IPS DF 6.9 (cell line): ENCODE results near the gene TXLNG.
"Not testable (repeated sequence)": the region's sequence is repeated elsewhere in the genome, so short reads cannot be mapped to it uniquely, and the experiment has no call there.

Source experiments
- DNase-seq: peaks from one replicate; pipeline ENCODE4 v3.0.0-alpha.2; 2013; ENCODE audit warnings: low read depth, low spot score
- H3K27ac ChIP-seq: one replicate; pipeline ENCODE4 v1.5.1; 2013; ENCODE audit warnings: low read length, control low read depth
- H3K27me3 ChIP-seq: 2 replicates; pipeline ENCODE4 v1.6.1; 2013; ENCODE audit warnings: mild to moderate bottlenecking, low read length; ENCODE audit not compliant: control insufficient read depth, insufficient read depth
- H3K36me3 ChIP-seq: 2 replicates; pipeline ENCODE4 v1.6.1; 2013; ENCODE audit warnings: low read length; ENCODE audit not compliant: control insufficient read depth, insufficient read depth
- H3K4me1 ChIP-seq: 2 replicates; pipeline ENCODE4 v1.6.1; 2013; ENCODE audit warnings: low read length; ENCODE audit not compliant: control insufficient read depth, insufficient read depth
- H3K4me3 ChIP-seq: 2 replicates; pipeline ENCODE4 v1.5.1; 2013; ENCODE audit warnings: mild to moderate bottlenecking, low read length
- H3K9me3 ChIP-seq: 2 replicates; pipeline ENCODE4 v1.6.1; 2013; ENCODE audit warnings: low read length, inconsistent platforms; ENCODE audit not compliant: control insufficient read depth, insufficient read depth
- WGBS: extraction: QIAGEN DNeasy Blood & Tissue Kit; methylation state at CpG from one replicate; pipeline ENCODE4 v1.1.7; 2013; ENCODE audit warnings: mixed read lengths, missing lambda C conversion rate; ENCODE audit not compliant: insufficient read length, insufficient coverage; 5-methylcytosine and 5-hydroxymethylcytosine counted together

TXLNG gene

DNA sequence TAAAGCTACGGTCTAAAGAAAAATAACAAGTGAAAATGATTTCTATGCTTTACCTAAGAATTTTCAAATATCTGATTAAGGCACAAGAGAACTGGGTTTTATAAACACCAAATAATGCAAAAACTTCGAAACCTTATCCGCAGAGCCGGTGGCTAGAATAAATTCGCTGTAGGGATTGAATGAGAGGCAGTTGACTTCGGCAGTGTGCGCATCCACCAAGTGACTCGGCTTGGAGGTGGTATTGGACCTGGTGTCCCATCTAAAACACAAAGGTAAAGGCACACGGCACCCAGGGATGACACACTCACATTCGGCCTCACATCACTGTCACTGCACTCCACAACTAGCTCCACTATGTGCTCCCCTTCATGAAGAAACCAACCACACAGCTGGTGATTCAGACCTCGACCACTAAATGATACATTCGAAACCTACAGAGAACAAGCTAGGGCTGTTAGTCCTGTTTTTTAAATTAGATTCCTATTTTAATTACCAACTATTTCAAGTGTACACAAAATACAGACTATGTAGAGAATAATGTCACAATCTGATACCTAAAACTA, 66.4 kb downstream of the TXLNG start:
- no peaks in the 10 kb centered on the region for H3K27me3 ChIP-seq
- WGBS = no CpG with 5 or more reads among the region's 12 CpGs
- peaks cover 6% of the 10 kb centered on the region; the same call in 1 of the 2 replicates for H3K36me3 ChIP-seq
- no peaks in the 10 kb centered on the region for H3K9me3 ChIP-seq
- H3K4me1 ChIP-seq = no peaks in the 10 kb centered on the region; the same call in 1 of the 2 replicates
- DNase-seq = no peak
- no peak overlapping the region for H3K27ac ChIP-seq
- no peak overlapping the region for H3K4me3 ChIP-seq

DNA sequence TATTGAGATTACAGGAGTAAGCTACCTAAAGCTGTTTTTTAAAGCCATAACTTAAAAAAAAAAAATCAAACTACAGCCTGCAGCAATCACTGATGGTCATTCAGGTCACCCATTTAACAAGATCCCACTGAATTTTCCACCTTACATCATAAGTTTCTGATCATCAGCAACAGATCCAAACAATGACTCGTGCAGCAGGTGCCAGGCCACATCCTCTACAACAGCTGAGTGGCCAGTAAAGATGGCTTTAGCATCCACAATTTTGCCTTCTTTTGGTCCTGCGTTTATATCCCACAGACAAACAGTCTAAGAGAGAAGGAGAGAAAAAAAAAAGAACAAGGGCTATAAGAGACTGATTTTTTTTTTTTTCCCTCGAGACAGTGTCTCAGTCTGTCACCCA, 67.3 kb downstream of the TXLNG start:
- no peaks in the 10 kb centered on the region for H3K27me3 ChIP-seq
- no peak for DNase-seq
- no peaks in the 10 kb centered on the region for H3K9me3 ChIP-seq
- no CpG with 5 or more reads among the region's 3 CpGs for WGBS
- H3K27ac ChIP-seq = no peak overlapping the region
- no peaks in the 10 kb centered on the region; the same call in 1 of the 2 replicates for H3K4me1 ChIP-seq
- H3K4me3 ChIP-seq = no peak overlapping the region
- peaks cover 9% of the 10 kb centered on the region; the same call in 1 of the 2 replicates for H3K36me3 ChIP-seq

DNA sequence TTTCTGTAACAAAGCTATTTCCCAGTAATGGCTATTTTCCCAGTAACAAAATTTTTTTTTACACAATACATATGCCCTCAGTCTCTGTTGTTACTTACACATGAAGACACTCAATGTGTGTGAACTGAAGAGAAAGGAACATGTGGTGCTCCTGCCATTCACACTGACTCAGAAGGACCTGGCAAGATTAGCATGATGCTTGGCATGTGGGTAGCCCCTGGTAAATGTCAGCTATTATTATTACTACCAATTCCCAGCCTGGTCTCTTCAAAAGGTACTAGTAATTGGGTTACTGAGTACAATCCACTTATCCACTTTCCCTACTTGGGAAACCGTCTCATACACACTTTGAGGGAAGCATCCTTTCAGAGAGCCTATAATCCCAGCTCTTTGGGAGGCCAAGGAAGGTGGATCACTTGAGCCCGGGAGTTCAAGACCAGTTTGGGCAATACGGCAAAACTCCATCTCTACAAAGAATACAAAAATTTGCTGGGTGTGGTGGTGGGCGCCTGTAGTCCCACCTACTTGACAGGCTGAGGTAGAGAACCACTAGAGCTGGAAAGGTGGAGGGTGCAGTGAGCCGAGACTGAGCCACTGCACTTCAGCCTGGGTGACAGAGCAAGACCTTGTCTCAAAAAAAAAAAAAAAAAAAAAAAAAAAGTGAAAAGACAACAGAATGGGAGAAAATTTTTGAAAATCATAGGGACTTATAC, 69.3 kb downstream of the TXLNG start:
- Histone ChIP-seq H3K4me1 (no peaks in the 10 kb centered on the region; the same call in 1 of the 2 replicates), H3K4me3 (no peak overlapping the region), H3K9me3 (no peaks in the 10 kb centered on the region), H3K27me3 (no peaks in the 10 kb centered on the region), H3K27ac (no peak overlapping the region), H3K36me3 (peaks cover 9% of the 10 kb centered on the region; the same call in 1 of the 2 replicates)
- no CpG with 5 or more reads among the region's 5 CpGs for WGBS
- no peak for DNase-seq

DNA sequence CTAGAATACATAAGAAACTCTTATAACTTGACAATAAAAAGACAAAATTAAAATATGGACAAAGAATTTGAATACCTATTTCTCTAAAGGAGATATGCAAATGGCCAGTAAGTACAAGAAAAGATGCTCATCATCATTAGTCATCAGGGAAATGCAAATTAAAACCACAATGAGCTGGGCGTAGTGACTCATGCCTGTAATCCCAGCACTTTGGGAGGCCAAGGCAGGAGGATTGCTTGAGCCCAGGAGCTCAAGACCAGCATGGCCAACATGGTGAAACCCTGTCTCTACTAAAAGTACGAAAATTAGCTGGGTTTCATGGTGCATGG, 69.8 kb downstream of the TXLNG start:
- not testable (repeated sequence) for H3K9me3 ChIP-seq, DNase-seq, H3K27ac ChIP-seq, H3K27me3 ChIP-seq, H3K36me3 ChIP-seq, H3K4me1 ChIP-seq, H3K4me3 ChIP-seq
- no CpG with 5 or more reads among the region's 2 CpGs for WGBS

DNA sequence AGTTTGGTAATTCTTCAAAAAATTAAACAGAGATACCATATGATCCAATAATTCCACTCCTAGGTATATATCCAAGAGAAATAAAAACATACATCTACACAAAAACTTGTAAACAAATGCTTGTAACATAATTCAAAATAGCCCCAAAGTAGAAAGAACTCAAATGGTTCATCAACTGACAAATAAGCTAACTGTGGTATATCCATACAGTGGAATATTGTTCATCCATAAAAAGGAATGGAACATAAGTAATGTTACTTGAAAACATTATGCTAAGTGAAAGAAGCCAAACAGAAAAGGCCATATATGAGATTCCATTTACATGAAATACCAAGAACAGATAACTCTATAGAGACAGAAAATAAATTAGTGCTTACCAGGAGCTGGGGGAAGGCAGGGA, 70.5 kb downstream of the TXLNG start:
- no peak overlapping the region for H3K27ac ChIP-seq
- peaks cover 9% of the 10 kb centered on the region; the same call in 1 of the 2 replicates for H3K36me3 ChIP-seq
- no peak for DNase-seq
- H3K4me1 ChIP-seq = no peaks in the 10 kb centered on the region; the same call in 1 of the 2 replicates
- H3K9me3 ChIP-seq = no peaks in the 10 kb centered on the region
- H3K27me3 ChIP-seq = no peaks in the 10 kb centered on the region
- no peak overlapping the region for H3K4me3 ChIP-seq

DNA sequence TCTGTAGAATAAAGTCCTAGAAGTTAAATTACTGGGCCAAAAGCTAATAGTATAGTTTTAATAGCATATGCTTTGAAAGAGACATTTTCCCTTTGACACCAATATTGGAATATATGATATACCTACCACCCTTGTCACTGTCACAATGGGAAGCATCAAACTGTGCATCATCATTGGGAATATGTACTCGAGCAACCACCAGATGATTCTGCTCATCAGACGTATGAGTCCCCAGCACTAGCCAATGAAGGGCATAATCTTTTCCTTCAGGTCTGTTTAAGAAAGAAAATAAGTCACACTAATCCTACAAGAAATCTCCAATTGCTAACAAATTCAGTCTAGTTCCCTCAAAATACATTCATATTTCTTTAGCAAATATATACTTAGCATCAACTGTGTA, 76.6 kb downstream of the TXLNG start:
- no peak overlapping the region for H3K27ac ChIP-seq
- H3K4me3 ChIP-seq = no peak overlapping the region
- no peak for DNase-seq
- no peaks in the 10 kb centered on the region for H3K27me3 ChIP-seq
- WGBS = no CpG with 5 or more reads among the region's 2 CpGs
- H3K9me3 ChIP-seq = no peaks in the 10 kb centered on the region
- no peaks in the 10 kb centered on the region for H3K4me1 ChIP-seq
- H3K36me3 ChIP-seq = peaks cover 2% of the 10 kb centered on the region; the same call in 1 of the 2 replicates

DNA sequence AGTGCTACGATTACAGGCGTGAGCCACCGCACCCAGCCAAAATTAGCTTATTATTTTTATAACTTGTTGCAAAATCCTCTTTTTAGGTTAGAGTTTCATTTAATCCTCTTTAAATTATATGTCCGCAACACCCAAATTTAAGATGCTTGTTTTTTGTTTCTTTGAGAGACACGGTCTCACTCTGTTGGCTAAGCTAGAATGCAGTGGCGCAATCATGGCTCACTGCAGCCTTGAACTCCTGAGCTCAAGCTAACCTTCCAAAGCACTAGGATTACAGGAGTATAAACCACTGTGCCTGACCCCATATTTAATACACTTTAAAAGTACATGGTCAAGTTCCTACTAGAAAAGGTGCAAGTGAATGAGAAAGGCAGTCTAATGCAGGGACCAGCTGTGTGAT, 81.7 kb downstream of the TXLNG start:
- no CpG with 5 or more reads among the region's 6 CpGs for WGBS
- H3K4me3 ChIP-seq = no peak overlapping the region

DNA sequence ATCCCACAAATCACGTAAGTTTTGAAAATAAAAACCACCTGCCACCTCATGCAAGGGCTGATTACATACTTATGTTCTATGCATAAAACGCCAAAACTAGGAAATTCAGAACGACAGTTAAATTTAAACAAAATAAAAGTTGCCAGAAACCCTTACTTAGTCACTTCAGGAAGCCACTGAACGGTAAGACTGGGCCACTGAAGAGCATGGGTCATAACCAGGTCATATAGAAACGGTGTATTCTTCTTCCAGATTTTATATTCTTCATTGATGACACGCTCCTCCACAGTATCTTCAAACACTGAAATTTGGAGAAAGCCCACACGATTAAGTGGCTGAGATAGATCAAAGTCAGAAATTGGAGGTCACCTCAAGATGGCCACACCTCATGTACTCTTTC, 82.7 kb downstream of the TXLNG start:
- no peak for DNase-seq
- WGBS = 100% methylated on average over 1 of the region's 7 CpGs
- Histone ChIP-seq H3K4me3 (peak overlapping the region; percentile 60; the same call in 1 of the 2 replicates), H3K27me3 (no peaks in the 10 kb centered on the region), H3K27ac (no peak overlapping the region), H3K36me3 (no peaks in the 10 kb centered on the region), H3K4me1 (no peaks in the 10 kb centered on the region), H3K9me3 (no peaks in the 10 kb centered on the region)

More for the DNA sequence above, 81.7 kb downstream of the TXLNG start:
- no peak for DNase-seq
- Histone ChIP-seq H3K4me1 (no peaks in the 10 kb centered on the region), H3K27me3 (no peaks in the 10 kb centered on the region), H3K36me3 (no peaks in the 10 kb centered on the region; the same call in 1 of the 2 replicates), H3K9me3 (no peaks in the 10 kb centered on the region), H3K27ac (no peak overlapping the region)

DNA sequence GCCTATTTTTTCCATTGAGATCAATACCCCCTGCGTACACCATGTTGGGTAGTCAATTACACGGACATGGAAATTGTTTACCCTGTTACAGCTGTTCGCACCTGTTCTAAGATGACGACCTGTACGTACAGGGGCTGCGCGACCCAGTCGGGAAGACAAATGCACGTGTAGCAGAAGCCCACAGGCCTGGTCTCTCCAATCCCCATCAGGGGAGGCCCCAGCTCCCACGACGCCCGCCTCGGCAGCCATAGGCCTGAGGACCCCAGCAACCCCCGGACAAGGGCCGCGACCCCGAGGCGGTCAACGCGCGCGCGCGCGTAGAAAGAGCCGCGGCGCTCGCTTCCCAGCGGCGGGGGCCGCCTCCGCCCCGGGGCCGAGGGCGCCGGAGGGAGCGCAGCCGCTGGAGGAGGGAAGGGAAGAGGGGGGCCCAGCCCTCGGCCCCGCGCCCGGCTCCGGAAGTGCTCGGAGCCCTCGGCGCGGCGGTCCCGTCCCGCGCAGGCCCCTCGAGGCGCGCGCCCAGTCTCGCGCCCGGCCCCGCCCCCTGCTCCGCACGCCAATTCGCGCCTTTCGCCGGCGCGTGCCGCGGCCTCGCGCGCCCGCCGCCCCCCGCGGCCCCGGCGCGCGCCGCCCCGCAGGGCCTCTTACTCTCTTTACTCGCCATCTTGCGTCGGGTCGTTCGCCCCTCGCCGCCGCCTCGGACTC, 83.3 kb downstream of the TXLNG start:
- no CpG with 5 or more reads among the region's 92 CpGs for WGBS
- H3K4me3 ChIP-seq = peak overlapping the region; percentile 60
- DNase-seq = no peak
- H3K4me1 ChIP-seq = no peaks in the 10 kb centered on the region
- no peaks in the 10 kb centered on the region for H3K36me3 ChIP-seq
- no peaks in the 10 kb centered on the region for H3K27me3 ChIP-seq
- no peaks in the 10 kb centered on the region for H3K9me3 ChIP-seq
- H3K27ac ChIP-seq = no peak overlapping the region

DNA sequence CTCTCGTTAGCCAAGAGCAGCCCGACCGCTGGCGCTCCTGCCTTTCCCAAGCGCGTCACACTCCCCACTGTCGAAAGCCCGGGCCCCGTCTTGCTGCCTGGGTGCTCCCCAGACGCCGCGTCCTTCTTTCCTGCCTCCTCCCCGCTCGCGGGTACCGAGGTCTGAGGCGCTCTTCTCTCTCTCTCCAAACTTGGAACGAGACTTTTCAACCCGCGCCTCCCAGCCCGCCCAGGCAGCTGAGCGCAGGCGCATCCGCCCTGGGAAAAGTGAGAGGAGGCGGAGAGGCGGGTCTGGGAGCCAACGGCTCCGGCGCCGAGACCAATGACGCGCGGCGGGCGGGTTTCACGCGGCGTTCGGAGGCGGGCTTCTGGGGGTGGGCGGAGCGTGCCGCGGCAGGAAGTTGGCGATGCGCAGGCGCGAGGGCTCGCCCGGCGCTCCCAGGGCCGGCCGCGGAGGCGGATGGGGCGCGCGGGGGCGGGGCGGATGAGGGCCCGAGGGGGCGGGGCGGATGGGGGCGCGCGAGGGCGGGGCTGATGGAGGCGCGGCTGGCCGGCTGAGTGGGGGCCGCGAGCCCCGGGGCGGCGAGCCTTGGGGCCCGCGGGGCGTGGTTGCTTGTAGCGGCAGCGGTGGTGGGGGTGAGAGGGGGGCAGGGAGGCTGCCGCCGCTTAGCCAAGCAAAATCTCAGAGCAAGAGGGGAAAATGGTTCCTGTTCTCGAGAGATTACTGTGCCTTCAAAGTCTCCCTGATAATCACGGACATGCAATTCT, 84.0 kb downstream of the TXLNG start, which contains the start of gene RBBP7:
Gene RBBP7 (minus strand): TSS at position 268 of the 767 bp plus-strand sequence. CDS start 309 bp downstream, outside the sequence.
- Histone ChIP-seq H3K27ac (no peak within 1 kb of the TSS), H3K27me3 (no peaks in the 10 kb centered on the region), H3K36me3 (no peaks in the 10 kb centered on the region), H3K4me1 (no peaks in the 10 kb centered on the region), H3K4me3 (peak within 1 kb of the TSS; percentile 60), H3K9me3 (no peaks in the 10 kb centered on the region)
- DNase-seq = no peak
- WGBS = no CpG with 5 or more reads among the region's 84 CpGs
